ENCODE results near the gene CCDC188. TPM values are rescaled to one million over a fixed set of nuclear protein-coding genes. Genes with fewer than 3 reads are reported as not detected.

Gene CCDC188
- total and polyA plus RNA-seq, 2 of the 8 experiments (the other 6 are each of a cell fraction or from before 2014, with no cell fraction given), result not detected

DNA sequence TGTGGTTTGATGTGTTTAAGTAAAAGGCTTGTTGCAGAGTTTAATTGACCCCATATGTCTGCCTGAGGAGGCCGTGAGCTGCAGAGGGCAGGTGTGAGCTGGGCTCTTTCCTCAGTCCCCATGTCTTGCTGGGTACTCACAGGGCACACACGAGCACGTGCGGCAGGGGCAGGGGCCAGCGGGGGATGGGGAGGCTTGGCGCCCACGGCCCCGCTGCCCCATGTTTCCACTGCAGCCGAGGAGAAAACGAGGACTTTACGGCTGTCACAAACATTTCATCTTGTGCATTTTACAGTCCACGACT is 24.7 kb upstream of the CCDC188 start:
- Histone ChIP-seq H3K56ac (replicated peaks; ENCODE audit: insufficient read length, low read depth, low read length) (no peak overlapping the region), H3K79me2 (ENCODE audit: control insufficient read depth in 1 of 2, insufficient read depth in 2 of 2, low read length in 2 of 2) (no peaks in the 10 kb centered on the region), H4K5ac (ENCODE audit: insufficient read length, low read depth, low read length) (no peak overlapping the region), H3K4me1 (replicated peaks in 1 of 4; ENCODE audit: control insufficient read depth in 3 of 4, insufficient read depth in 4 of 4, low read length in 3 of 4) (peaks cover 0 to 8% (median 0%) of the 10 kb centered on the region in 4 experiments; a peak in 2 of 7 replicates), H3K14ac (ENCODE audit: insufficient read length) (no peak overlapping the region), H3K4me2 (ENCODE audit: insufficient read depth in 1 of 2, low read depth in 2 of 2, low read length in 2 of 2) (no peak overlapping the region), H2BK20ac (ENCODE audit: low read length) (no peak overlapping the region), H3K18ac (ENCODE audit: extremely low read depth, low read length) (no peak overlapping the region), H3K4me3 (ENCODE audit: extremely low read depth in 1 of 4, insufficient read depth in 2 of 4, low read depth in 3 of 4, low read length in 4 of 4) (no peak overlapping the region), H4K91ac (replicated peaks; ENCODE audit: insufficient read length, low read length) (no peak overlapping the region), H3K23ac (ENCODE audit: insufficient read length) (no peak overlapping the region), H2BK5ac (ENCODE audit: low read depth, low read length) (no peak overlapping the region), H2BK15ac (ENCODE audit: low read length) (no peak overlapping the region), H3K79me1 (ENCODE audit: low read depth, low read length) (no peaks in the 10 kb centered on the region), H3K4ac (replicated peaks; ENCODE audit: insufficient read length, low read depth, low read length) (no peak overlapping the region), H3K27ac (ENCODE audit: low read depth, low read length) (no peak overlapping the region), H3K9ac (replicated peaks in 1 of 4; ENCODE audit: extremely low read depth in 1 of 4, low read depth in 3 of 4, low read length in 3 of 4) (no peak overlapping the region), H2AFZ (ENCODE audit: low read length) (no peak overlapping the region), H3K23me2 (ENCODE audit: low read depth, low read length) (no peaks in the 10 kb centered on the region), H2AK5ac (ENCODE audit: low read depth, low read length) (no peak overlapping the region), H3K27me3 (replicated peaks in 1 of 4; ENCODE audit: control insufficient read depth in 3 of 4, extremely low read depth in 1 of 4, insufficient read depth in 3 of 4, low read length in 3 of 4) (no peaks in the 10 kb centered on the region), H2BK12ac (ENCODE audit: low read depth, low read length) (no peak overlapping the region), H4K8ac (ENCODE audit: extremely low read depth, insufficient read depth, low read length) (no peak overlapping the region), H4K20me1 (replicated peaks in 1 of 2; ENCODE audit: control insufficient read depth in 1 of 2, insufficient read depth in 2 of 2, low read length in 2 of 2) (no peaks in the 10 kb centered on the region), H3K9me3 (ENCODE audit: insufficient read depth in 2 of 2, low read depth in 1 of 2, low read length in 1 of 2) (no peaks in the 10 kb centered on the region), H2BK120ac (replicated peaks; ENCODE audit: low read depth, low read length) (no peak overlapping the region), H3K36me3 (ENCODE audit: control insufficient read depth in 2 of 4, insufficient read depth in 4 of 4, low read length in 3 of 4) (no peaks in the 10 kb centered on the region)
- DNase-seq (ENCODE audit: low read depth in 1 of 2, low spot score in 2 of 2) (no peak), FAIRE-seq (no peak)
- no peak for TF ChIP-seq BRCA1 (IDR thresholded peaks at IDR 0.05; ENCODE audit: low read depth, low read length)
- no peak for TF ChIP-seq HDAC2 (IDR thresholded peaks at IDR 0.05; ENCODE audit: borderline replicate concordance in 1 of 2, low read depth in 2 of 2, low read length in 2 of 2)
- TF ChIP-seq, protein P1, sequence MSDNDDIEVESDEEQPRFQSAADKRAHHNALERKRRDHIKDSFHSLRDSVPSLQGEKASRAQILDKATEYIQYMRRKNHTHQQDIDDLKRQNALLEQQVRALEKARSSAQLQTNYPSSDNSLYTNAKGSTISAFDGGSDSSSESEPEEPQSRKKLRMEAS (IDR thresholded peaks at IDR 0.05), result 0 out of 2 replicates have a peak, but pooled peaks have one; percentile 30
- CTCF ChIA-PET (ENCODE audit: partially characterized antibody), result interaction anchor here (0.6 to 4.6 kb wide), 16 partner anchors 11 to 137 kb away, joined by 3 to 22 read pairs (median 6); no protein-coding TSS in a partner anchor
- WGBS, 2 experiments (ENCODE audit: extremely low coverage in 1 of 2, insufficient coverage in 1 of 2, insufficient read length in 1 of 2, insufficient replicate concordance in 2 of 2, low coverage in 1 of 2, low lambda C conversion rate in 2 of 2, missing lambda C conversion rate in 1 of 2), result 82% methylated on average over 6 of the region's 12 CpGs; no CpG with 5 or more reads in 1 of the 2 experiments
- POLR2A ChIA-PET (ENCODE audit: partially characterized antibody), result interaction anchor here (1.5 to 1.7 kb wide), 2 partner anchors 39 to 64 kb away, joined by 3 to 4 read pairs; no protein-coding TSS in a partner anchor
